HepG2 (cell line): ENCODE results near the gene NEURL1B. TPM values are rescaled to one million over a fixed set of nuclear protein-coding genes. Genes with fewer than 3 reads are reported as not detected.

Experiments
- ARNTL ChIP-seq: sonication (generic); formaldehyde crosslinking; IDR thresholded peaks from 2 replicates; pipeline ENCODE4 v1.4.0; 2020; ENCODE audit warnings: mild to moderate bottlenecking, missing genetic modification reagents
- ATF7-NPFF ChIP-seq: sonication (generic); formaldehyde crosslinking; IDR thresholded peaks from 2 replicates; pipeline ENCODE4 v1.8.1; 2023; ENCODE audit warnings: mild to moderate bottlenecking, low read depth, missing genetic modification reagents, moderate library complexity
- CTCF ChIP-seq: sonication (generic); formaldehyde crosslinking; IDR thresholded peaks from 2 replicates; pipeline ENCODE4 v1.5.0; 2020; ENCODE audit warnings: mild to moderate bottlenecking, missing genetic modification reagents, moderate library complexity
- FUBP1 ChIP-seq: sonication (generic); formaldehyde crosslinking; IDR thresholded peaks from 2 replicates; pipeline ENCODE4 v1.5.1; 2020; ENCODE audit warnings: missing genetic modification reagents, mild to moderate bottlenecking, borderline replicate concordance
- HNF4A ChIP-seq: sonication (generic); formaldehyde crosslinking; IDR thresholded peaks from 2 replicates; pipeline ENCODE4 v1.4.0; 2020; ENCODE audit warnings: missing genetic modification reagents
- IKZF4 ChIP-seq: sonication (generic); formaldehyde crosslinking; IDR thresholded peaks from 2 replicates; pipeline ENCODE4 v1.5.1; 2020; ENCODE audit warnings: borderline replicate concordance, mild to moderate bottlenecking, low read depth, missing genetic modification reagents; ENCODE audit errors: not compliant biosample characterization
- KLF12 ChIP-seq: sonication (generic); formaldehyde crosslinking; IDR thresholded peaks from 2 replicates; pipeline ENCODE4 v1.4.0; 2020; ENCODE audit warnings: missing genetic modification reagents, borderline replicate concordance
- KLF6 ChIP-seq: IDR thresholded peaks from 2 replicates; pipeline ENCODE4 v1.8.0; 2016; ENCODE audit warnings: missing biosample characterization, missing genetic modification reagents
- MAFK ChIP-seq, 2 experiments: IDR thresholded peaks in 1 of 2; conservative IDR thresholded peaks in 1 of 2; 2 replicates each; pipeline ENCODE4 v1.6.1; 2011; ENCODE audit warnings: improper control_type of control experiment in 2 of 2, low read length in 2 of 2
- MEIS1 ChIP-seq: sonication (generic); formaldehyde crosslinking; IDR thresholded peaks from 2 replicates; pipeline ENCODE4 v1.9.0; 2021; ENCODE audit warnings: mild to moderate bottlenecking, missing genetic modification reagents, moderate library complexity, borderline replicate concordance
- MIER2 ChIP-seq: IDR thresholded peaks from 2 replicates; pipeline ENCODE4 v1.6.1; 2016; ENCODE audit warnings: missing biosample characterization, missing genetic modification reagents
- MLX ChIP-seq: IDR thresholded peaks from 2 replicates; pipeline ENCODE4 v1.6.1; 2016
- RCOR2 ChIP-seq: IDR thresholded peaks from 2 replicates; pipeline ENCODE4 v1.6.1; 2016; ENCODE audit warnings: missing biosample characterization, missing genetic modification reagents
- REPIN1 ChIP-seq: sonication (generic); formaldehyde crosslinking; IDR thresholded peaks from 2 replicates; pipeline ENCODE4 v1.8.0; 2022; ENCODE audit warnings: missing genetic modification reagents, low read depth, mild to moderate bottlenecking, borderline replicate concordance
- SP1 ChIP-seq, 2 experiments: fragments of 450-650 bp in 1 of 2; sonication (generic) in 1 of 2; formaldehyde crosslinking in 1 of 2; IDR thresholded peaks; 2 replicates each; pipeline versions ENCODE4 v1.4.0 to v1.6.1; 2016 to 2020; ENCODE audit warnings: missing genetic modification reagents in 1 of 2
- ZBTB25 ChIP-seq: IDR thresholded peaks from 2 replicates; pipeline ENCODE4 v1.6.1; 2018; ENCODE audit warnings: missing genetic modification reagents
- ZNF264 ChIP-seq: sonication (generic); formaldehyde crosslinking; IDR thresholded peaks from 2 replicates; pipeline ENCODE4 v1.4.0; 2020; ENCODE audit warnings: missing genetic modification reagents
- ZNF354B ChIP-seq: sonication (generic); formaldehyde crosslinking; IDR thresholded peaks from 2 replicates; pipeline ENCODE4 v1.8.0; 2022; ENCODE audit warnings: mild to moderate bottlenecking, missing genetic modification reagents
- ZNF550 ChIP-seq: sonication (generic); formaldehyde crosslinking; IDR thresholded peaks from 2 replicates; pipeline ENCODE4 v1.4.0; 2020; ENCODE audit warnings: mild to moderate bottlenecking, missing genetic modification reagents, borderline replicate concordance
- ZNF790 ChIP-seq: sonication (generic); formaldehyde crosslinking; IDR thresholded peaks from 2 replicates; pipeline ENCODE4 v1.8.0; 2022; ENCODE audit warnings: missing genetic modification reagents, mild to moderate bottlenecking, borderline replicate concordance
- ZSCAN22 ChIP-seq: sonication (generic); formaldehyde crosslinking; IDR thresholded peaks from 2 replicates; pipeline ENCODE4 v1.4.0; 2020; ENCODE audit warnings: mild to moderate bottlenecking, missing genetic modification reagents
- polyA plus RNA-seq, 8 experiments: library from polyadenylated mRNA; depleted of rRNA in 3 of 8; stranded (reverse) in 7 of 8; unstranded in 1 of 8; fragments of >200 nt; fragmentation: Illumina TruSeq in 4 of 8; extraction: Trizol in 4 of 8; gene quantifications; 2 replicates each; pipeline versions ENCODE4 v1.2.1 to v1.2.3, GENCODE V29; 2011 to 2016; ENCODE audit warnings: low read depth in 4 of 8, missing spikeins in 1 of 8, mixed read lengths in 1 of 8; ENCODE audit not compliant: insufficient read depth in 1 of 8
- total RNA-seq, 5 experiments: library from RNA; depleted of rRNA; stranded (reverse); fragments of >200 nt; fragmentation: Illumina TruSeq; extraction: Trizol; gene quantifications; 2 replicates each; pipeline ENCODE4 v1.2.3, GENCODE V29; 2016; ENCODE audit warnings: low read depth in 1 of 5
- TF ChIP-seq, protein P1 (sequence below): sonication (generic); formaldehyde crosslinking; IDR thresholded peaks from 2 replicates; pipeline ENCODE4 v1.5.1; 2020; ENCODE audit warnings: missing genetic modification reagents, mild to moderate bottlenecking, borderline replicate concordance

Gene NEURL1B
- total and polyA plus RNA-seq, 2 of the 13 experiments (the other 11 are each of a cell fraction or from before 2014, with no cell fraction given) = 0.09 to 0.13 TPM

GRCh38 chr5:172659909-172660628 lies 19.0 kb downstream of the NEURL1B start (continued):
- peak; percentile 70 for TF ChIP-seq KLF6
- peak; percentile 47; the same call in 1 of the 2 replicates for TF ChIP-seq MIER2 (CRISPR knock-in tag)
- peak; percentile 36; the same call in 1 of the 2 replicates for TF ChIP-seq ZNF790 (CRISPR knock-in tag)
- TF ChIP-seq ATF7-NPFF (CRISPR knock-in tag) = peak; percentile 15; the same call in 1 of the 2 replicates
- TF ChIP-seq ZBTB25 (CRISPR knock-in tag) = 0 out of 2 replicates have a peak, but pooled peaks have one; percentile 40
- TF ChIP-seq MAFK (conservative IDR thresholded peaks at IDR 0.05 in 1 of 2, IDR thresholded peaks at IDR 0.05 in 1 of 2; ENCODE audit: low read length in 2 of 2) = no peak
- TF ChIP-seq, protein P1, sequence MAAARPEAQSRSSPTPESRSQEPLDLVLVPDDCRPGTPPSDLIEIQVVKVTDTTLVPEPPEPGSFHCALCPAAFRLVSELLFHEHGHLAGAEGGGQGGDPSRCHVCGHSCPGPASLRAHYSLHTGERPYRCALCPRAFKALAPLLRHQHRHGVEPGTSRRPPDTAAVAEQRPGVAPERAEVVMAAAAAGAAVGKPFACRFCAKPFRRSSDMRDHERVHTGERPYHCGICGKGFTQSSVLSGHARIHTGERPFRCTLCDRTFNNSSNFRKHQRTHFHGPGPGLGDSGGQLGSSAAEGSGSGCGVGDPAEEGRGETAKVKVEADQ (CRISPR knock-in tag) = peak; percentile 84; the same call in 1 of the 2 replicates
- no peak for TF ChIP-seq ZSCAN22 (CRISPR knock-in tag)
- peak; percentile 69; the same call in 1 of the 2 replicates for TF ChIP-seq ZNF264 (CRISPR knock-in tag)
- TF ChIP-seq ZNF550 = 0 out of 2 replicates have a peak, but pooled peaks have one; percentile 57
- TF ChIP-seq MLX = no peak
- no peak for TF ChIP-seq FUBP1 (CRISPR knock-in tag)
- peak; percentile 53; the same call in 1 of the 2 replicates for TF ChIP-seq MEIS1 (CRISPR knock-in tag)
- 0 out of 2 replicates have a peak, but pooled peaks have one; percentile 41 for TF ChIP-seq ZNF354B (CRISPR knock-in tag)
- 0 out of 2 replicates have a peak, but pooled peaks have one; percentile 54 for TF ChIP-seq RCOR2
- TF ChIP-seq HNF4A (CRISPR knock-in tag) = peak; percentile 96
- TF ChIP-seq IKZF4 (CRISPR knock-in tag) = no peak
- peak; percentile 62 for TF ChIP-seq CTCF (CRISPR knock-in tag)
- peak; percentile 61; the same call in 1 of the 2 replicates for TF ChIP-seq REPIN1 (CRISPR knock-in tag)
- TF ChIP-seq SP1 (IDR thresholded peaks at IDR 0.05) = no peak
- peak; percentile 19 for TF ChIP-seq SP1 (CRISPR knock-in tag; IDR thresholded peaks at IDR 0.05)
- TF ChIP-seq ARNTL = peak; percentile 30; the same call in 1 of the 2 replicates
- TF ChIP-seq KLF12 (CRISPR knock-in tag) = 0 out of 2 replicates have a peak, but pooled peaks have one; percentile 6
